HS-27A (cell line): ENCODE results near the gene C20orf173.
A peak's percentile ranks its signal among the peaks of the same experiment; 100 is the strongest.
"Not testable (repeated sequence)": the region's sequence is repeated elsewhere in the genome, so short reads cannot be mapped to it uniquely, and the experiment has no call there.

Source experiments
- DNase-seq: peaks from one replicate; pipeline ENCODE4 v3.0.0-alpha.2; 2012; ENCODE audit warnings: low read depth, missing footprints

The C20orf173 gene

DNA sequence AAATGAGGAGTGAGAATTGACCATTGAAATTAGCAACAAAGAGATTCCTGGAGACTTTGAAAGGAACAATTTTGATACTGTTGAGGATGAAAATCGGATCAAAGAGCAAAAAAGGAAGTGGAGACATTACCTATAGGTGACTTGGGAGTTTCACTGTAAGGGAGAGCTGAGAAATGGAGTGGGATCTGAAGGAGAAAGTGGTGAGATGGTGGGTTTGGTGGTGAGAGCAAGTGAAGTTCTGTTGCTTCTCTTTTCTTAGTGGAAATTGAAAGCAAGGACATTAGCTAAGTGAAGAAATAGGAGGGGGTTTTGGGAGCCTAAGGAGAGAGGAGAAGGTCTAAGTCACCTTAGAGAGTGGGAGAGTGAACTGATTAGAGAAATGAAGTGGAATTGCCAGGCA, 16.7 kb upstream of the C20orf173 start:
- no peak for DNase-seq

GRCh38 chr20:35544941-35545340, 15.5 kb upstream of the C20orf173 start:
- not testable (repeated sequence) for DNase-seq

GRCh38 chr20:35544436-35544835, 15.0 kb upstream of the C20orf173 start:
- DNase-seq: no peak

- DNase-seq: no peak
These were observed 13.5 kb upstream of the C20orf173 start for GRCh38 chr20:35542990-35543389.

DNA sequence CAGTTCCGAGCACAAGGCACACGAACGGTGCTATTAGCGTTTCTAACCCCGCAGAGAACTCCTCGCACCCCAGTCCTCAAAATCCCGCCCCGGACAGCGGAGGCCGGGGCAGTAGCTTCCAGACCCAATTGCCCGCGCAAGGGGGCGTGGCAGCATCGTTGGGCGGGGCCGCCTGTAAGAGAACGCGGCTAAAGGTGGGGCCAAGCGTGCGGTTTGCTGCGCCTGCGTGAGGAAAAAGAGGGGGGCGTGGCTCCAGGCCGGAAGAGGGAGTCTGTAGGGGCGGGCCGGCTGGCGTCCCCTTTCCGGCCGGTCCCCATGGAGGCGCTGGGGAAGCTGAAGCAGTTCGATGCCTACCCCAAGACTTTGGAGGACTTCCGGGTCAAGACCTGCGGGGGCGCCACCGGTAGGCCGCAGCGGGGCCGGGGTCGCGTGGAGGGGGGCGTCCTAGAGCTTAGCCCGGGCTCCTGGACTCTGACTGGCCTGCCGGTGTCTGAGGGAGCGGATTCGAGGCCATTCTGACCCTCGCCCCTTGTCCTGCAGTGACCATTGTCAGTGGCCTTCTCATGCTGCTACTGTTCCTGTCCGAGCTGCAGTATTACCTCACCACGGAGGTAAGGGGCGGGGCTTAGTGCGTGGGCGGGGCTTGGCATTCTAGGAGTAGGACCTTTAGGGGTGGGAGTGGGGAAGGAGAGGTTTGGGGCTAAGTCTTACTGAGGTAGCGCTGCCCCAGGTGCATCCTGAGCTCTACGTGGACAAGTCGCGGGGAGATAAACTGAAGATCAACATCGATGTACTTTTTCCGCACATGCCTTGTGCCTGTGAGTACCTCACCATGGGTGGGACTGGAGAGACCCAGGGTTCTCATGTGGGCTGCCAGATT, 12.6 kb upstream of the C20orf173 start, which contains the start of gene ERGIC3:
ERGIC3 (plus strand) TSS at position 296 of the 880 bp plus-strand sequence; CDS start at position 316, 20 bp downstream.
- DNase-seq: peak; percentile 94

GRCh38 chr20:35541118-35541782, 11.8 kb upstream of the C20orf173 start:
- no peak for DNase-seq

DNA sequence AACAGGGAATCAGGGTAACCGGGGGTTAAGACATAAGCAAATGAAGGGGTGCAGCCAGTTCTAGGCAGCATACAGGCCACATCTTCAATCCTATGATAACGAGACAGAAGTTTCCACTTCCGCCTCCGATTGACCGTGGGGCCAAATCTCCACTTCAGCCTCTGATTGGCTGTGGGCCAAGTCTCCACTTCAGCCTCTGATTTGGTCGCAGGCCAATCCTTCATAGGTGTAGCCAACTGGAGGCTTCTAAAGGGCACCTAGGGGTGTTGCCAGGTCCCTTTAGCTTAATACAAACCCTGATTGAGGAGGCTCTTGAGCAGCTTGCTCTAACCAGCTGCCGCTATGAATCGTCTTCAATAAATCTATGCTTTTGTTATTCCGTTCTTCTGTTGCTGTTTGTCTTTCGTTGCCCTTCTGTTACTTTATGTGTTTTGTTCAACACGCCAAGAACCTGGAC, 10.3 kb upstream of the C20orf173 start:
- DNase-seq: no peak

- no peak for DNase-seq
These were observed 2.2 kb downstream of the C20orf173 start for GRCh38 chr20:35527122-35527769.

DNA sequence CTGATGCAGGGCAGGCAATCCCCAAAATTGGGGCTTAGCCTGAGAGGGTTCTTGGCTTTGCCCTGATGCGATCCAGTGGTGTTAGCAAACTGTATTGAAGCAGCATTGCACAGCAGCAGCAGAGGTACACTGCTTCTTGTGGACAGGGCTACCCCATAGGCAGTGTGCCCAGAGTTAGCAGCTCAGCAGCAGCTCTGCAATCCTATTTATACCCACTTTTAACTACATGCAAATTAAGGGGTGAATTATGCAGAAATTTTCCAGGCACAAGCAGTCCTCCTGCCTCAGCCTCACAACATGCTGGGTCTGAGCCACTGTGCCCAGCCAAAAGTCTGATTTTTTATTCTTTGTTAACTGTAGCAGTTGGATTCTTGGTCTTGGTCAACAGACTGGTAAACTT, 3.8 kb downstream of the C20orf173 start:
- DNase-seq: no peak

- DNase-seq: no peak
These were observed 6.1 kb downstream of the C20orf173 start for GRCh38 chr20:35523298-35523888.

DNA sequence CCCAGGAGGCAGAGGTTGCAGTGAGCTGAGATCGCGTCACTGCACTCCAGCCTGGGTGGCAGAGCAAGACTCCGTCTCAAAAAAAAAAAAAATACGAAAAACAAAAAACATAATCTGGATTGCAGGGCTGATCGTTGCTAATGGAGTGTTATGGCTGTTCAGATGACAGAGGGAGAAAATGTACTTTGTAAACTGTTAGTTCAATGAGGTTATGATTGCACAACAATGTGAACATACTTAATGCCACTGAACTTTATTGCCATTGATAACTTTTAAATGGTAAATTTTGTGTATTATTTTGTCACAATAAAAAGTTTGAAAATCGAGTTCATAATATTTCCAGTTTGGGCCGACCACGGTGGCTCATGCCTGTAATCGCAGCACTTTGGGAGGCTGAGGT, 10.5 kb downstream of the C20orf173 start:
- no peak for DNase-seq

- DNase-seq: not testable (repeated sequence)
These were observed 11.7 kb downstream of the C20orf173 start for GRCh38 chr20:35517767-35518166.

DNA sequence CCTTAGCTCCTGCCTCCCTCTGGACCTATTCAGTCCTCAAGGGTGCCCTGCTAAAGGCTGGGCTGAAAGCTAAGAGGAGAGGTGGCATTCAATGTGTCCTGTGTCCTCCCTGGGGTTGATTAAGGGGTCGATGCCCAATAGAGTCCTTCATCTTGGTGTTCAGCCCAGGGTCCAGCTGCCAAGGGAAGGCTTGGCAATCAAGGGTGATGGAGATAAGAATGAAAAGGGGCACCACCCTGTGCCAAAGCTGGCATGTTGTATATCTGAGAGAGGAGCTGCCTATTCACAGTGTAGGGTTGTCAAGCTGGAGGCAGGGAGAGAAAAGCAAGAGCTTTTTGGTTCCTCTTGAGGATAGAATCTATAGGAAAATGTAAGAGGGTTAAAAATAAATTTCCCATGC, 12.3 kb downstream of the C20orf173 start:
- no peak for DNase-seq

GRCh38 chr20:35515949-35516645, 13.4 kb downstream of the C20orf173 start:
- DNase-seq: peak; percentile 59

GRCh38 chr20:35515341-35515740, 14.1 kb downstream of the C20orf173 start:
- DNase-seq: no peak

DNA sequence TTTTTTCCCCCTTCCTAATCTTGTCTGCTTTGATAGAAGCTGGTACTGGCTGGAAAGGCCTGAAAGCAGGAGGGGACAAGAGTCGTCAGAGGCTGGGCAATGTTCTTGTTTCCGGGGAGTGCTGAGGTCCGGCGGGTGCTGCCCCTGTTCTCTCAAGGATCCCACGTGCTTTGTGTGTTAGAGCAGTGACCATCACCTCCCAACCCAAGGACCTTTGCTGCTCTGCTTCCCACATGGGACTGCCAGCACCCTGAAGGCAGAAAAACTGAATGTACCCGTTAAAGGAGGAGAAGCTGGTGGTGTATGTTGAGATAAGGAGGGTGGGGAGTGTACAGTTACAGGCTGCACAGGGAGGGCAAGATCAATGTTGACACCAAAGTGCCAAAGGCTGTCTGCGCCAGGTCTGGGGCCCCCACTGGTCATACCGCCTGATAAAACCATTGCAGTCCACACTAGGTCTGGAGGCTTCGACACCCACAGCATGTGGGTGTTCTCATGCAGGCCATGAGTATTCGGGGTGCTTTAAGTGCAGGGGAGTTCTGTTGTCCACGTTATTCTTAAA, 15.0 kb downstream of the C20orf173 start:
- DNase-seq: no peak

- DNase-seq: no peak
These were observed 17.5 kb downstream of the C20orf173 start for GRCh38 chr20:35511814-35512420.

- DNase-seq: no peak
These were observed 18.3 kb downstream of the C20orf173 start for GRCh38 chr20:35510951-35511735.

DNA sequence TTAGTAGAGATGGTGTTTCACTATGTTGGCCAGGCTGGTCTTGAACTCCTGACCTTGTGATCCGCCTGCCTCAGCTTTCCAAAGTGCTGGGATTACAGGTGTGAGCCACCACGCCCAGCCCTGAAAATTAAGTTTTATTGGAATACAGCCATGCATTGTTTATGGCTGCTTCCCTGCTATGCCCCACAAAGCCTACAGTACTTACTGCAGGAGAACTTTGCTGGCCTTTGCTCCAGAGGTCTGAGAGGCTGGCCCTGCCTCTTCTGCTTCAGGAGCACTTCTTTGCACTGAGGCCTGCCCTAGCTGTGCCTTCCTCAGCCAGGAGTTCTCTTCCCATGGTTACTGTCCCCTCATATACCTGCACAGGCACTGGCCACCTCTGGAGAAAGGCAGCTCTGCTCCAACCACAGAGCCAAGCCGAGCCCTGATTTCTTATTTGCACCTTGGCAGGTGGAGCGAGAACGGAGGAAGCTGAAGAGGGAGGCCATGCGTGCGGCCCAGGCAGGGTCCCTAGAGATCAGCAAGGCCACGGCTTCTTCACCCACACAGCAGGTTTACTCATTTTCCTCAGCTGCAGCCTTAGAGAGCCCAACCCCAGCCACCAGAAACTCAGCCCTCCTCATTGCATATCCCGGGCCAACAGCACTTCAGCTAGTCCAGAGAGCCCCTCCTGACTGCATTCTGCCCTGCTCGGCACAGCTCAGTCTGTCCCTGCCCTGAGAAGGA, 20.8 kb downstream of the C20orf173 start:
- no peak for DNase-seq
